ENCODE data around the gene GUCY2F.

GRCh38 chrX:109399831-109400230 lies 82.1 kb downstream of the GUCY2F start:
- TF ChIP-seq CTCF (IDR thresholded peaks at IDR 0.05; ENCODE audit: low read length) = no peak
- no peak for TF ChIP-seq EZH2phosphoT487 (IDR thresholded peaks at IDR 0.05; ENCODE audit: low read length)

Data from MM.1S (cell line).